HepG2 (cell line): Measurements from ENCODE around the gene AFF1. TPM values are rescaled to one million over a fixed set of nuclear protein-coding genes. Genes with fewer than 3 reads are reported as not detected.

Experiments used
- ATAC-seq: fragments of 200-7000 bp; cut with Tn5 transposase; 3 replicates; pipeline ENCODE4 v1.9.1; 2020; ENCODE audit warnings: mild to moderate bottlenecking, moderate library complexity
- BruUV-seq: library from RNA; stranded (reverse); fragments of 400-500 nt; replicated peaks from 2 replicates; lab custom pipeline; 2021; lab: Mats Ljungman, UMichigan
- CTCF ChIA-PET: fragments of 300-600 bp; formaldehyde crosslinking; extraction: SDS; loops from one replicate; lab custom pipeline; 2021; ENCODE audit warnings: low total read pairs, inconsistent platforms, low intra/inter-chr PET ratio; lab: Yijun Ruan, JAX
- POLR2A ChIA-PET: fragments of 350-600 bp; sonication (Branson Sonifier 250); formaldehyde crosslinking; loops from one replicate; lab custom pipeline; 2020; ENCODE audit warnings: antibody characterized with exemption, inconsistent platforms; lab: Yijun Ruan, JAX
- DNase-seq: peaks from one replicate; pipeline ENCODE4 v3.0.0-alpha.2; 2015; ENCODE audit warnings: low spot score
- FAIRE-seq: peaks from 3 replicates; lab custom pipeline; 2011; peaks lifted over from hg19 to GRCh38; lab: Jason Lieb, UNC
- H2AFZ ChIP-seq: one replicate; pipeline ENCODE4 v1.6.1; 2011; ENCODE audit warnings: low read length, inconsistent platforms
- H3K27ac ChIP-seq: fragments of 300-600 bp; 3 replicates; pipeline ENCODE4 v1.8.0; 2011; ENCODE audit warnings: mixed run types, mild to moderate bottlenecking, mixed read lengths, low read length, inconsistent platforms; ENCODE audit not compliant: insufficient read depth; ENCODE audit errors: extremely low read length
- H3K27me3 ChIP-seq, 2 experiments: fragments of 200-600 bp in 1 of 2; 2 replicates in 1 of 2; 3 replicates in 1 of 2; pipeline versions ENCODE4 v1.6.0 to v1.8.0; 2011; ENCODE audit warnings: low read length in 2 of 2, mild to moderate bottlenecking in 2 of 2, moderate library complexity in 2 of 2, inconsistent platforms in 1 of 2; ENCODE audit not compliant: insufficient read depth in 2 of 2, control insufficient read depth in 1 of 2
- H3K36me3 ChIP-seq, 2 experiments: fragments of 200-600 bp in 1 of 2; replicated peaks in 1 of 2; 2 replicates in 1 of 2; 3 replicates in 1 of 2; pipeline versions ENCODE4 v1.5.1 to v1.8.0; 2011; ENCODE audit warnings: low read length in 2 of 2, inconsistent platforms in 1 of 2; ENCODE audit not compliant: insufficient read depth in 2 of 2, control insufficient read depth in 1 of 2
- H3K4me1 ChIP-seq: 2 replicates; pipeline ENCODE4 v1.5.1; 2012; ENCODE audit warnings: low read length, inconsistent platforms; ENCODE audit not compliant: insufficient read depth
- H3K4me2 ChIP-seq: 2 replicates; pipeline ENCODE4 v1.6.0; 2011; ENCODE audit warnings: low read depth, low read length, inconsistent platforms
- H3K4me3 ChIP-seq, 3 experiments: fragments of 200-600 bp in 1 of 3; sonication (generic), shearing (Covaris generic) in 1 of 3; replicated peaks in 1 of 3; 2 replicates each; pipeline ENCODE4 v1.5.1; 2011 to 2016; ENCODE audit warnings: low read length in 3 of 3, inconsistent platforms in 2 of 3, low read depth in 2 of 3, mild to moderate bottlenecking in 2 of 3, control low read depth in 1 of 3, mixed read lengths in 1 of 3; ENCODE audit not compliant: insufficient read depth in 1 of 3
- H3K79me2 ChIP-seq: one replicate; pipeline ENCODE4 v1.6.1; 2011; ENCODE audit warnings: low read length, inconsistent platforms; ENCODE audit not compliant: insufficient read depth
- H3K9ac ChIP-seq: 2 replicates; pipeline ENCODE4 v1.6.0; 2011; ENCODE audit warnings: mild to moderate bottlenecking, low read depth, low read length, inconsistent platforms; ENCODE audit not compliant: insufficient read depth
- H3K9me3 ChIP-seq: 2 replicates; pipeline ENCODE4 v1.5.1; 2012; ENCODE audit warnings: mild to moderate bottlenecking, low read length
- H4K20me1 ChIP-seq: 2 replicates; pipeline ENCODE4 v1.6.0; 2011; ENCODE audit warnings: inconsistent platforms, mild to moderate bottlenecking, low read length, moderate library complexity; ENCODE audit not compliant: insufficient read depth
- NR2F1 ChIP-seq, 2 experiments: fragments of 450-650 bp in 1 of 2; formaldehyde crosslinking in 1 of 2; IDR thresholded peaks; 2 replicates each; pipeline versions ENCODE4 v1.5.0 to v1.6.1; 2016 to 2020; ENCODE audit warnings: mild to moderate bottlenecking in 1 of 2, missing compliant biosample characterization in 1 of 2, missing genetic modification reagents in 1 of 2, moderate library complexity in 1 of 2
- PAXIP1 ChIP-seq: sonication (generic); formaldehyde crosslinking; conservative IDR thresholded peaks from 2 replicates; pipeline ENCODE4 v1.4.0; 2020; ENCODE audit warnings: mild to moderate bottlenecking, missing genetic modification reagents, moderate library complexity
- TRIM24 ChIP-seq: sonication (generic); formaldehyde crosslinking; IDR thresholded peaks from 2 replicates; pipeline ENCODE4 v1.8.0; 2022; ENCODE audit warnings: mild to moderate bottlenecking, missing genetic modification reagents
- ZNF24 ChIP-seq: fragments of 450-650 bp; IDR thresholded peaks from 2 replicates; pipeline ENCODE4 v1.6.1; 2017; ENCODE audit warnings: antibody characterized with exemption, mild to moderate bottlenecking
- ZNF407 ChIP-seq: sonication (generic); formaldehyde crosslinking; IDR thresholded peaks from one replicate; pipeline ENCODE4 v1.5.1; 2020; ENCODE audit warnings: mild to moderate bottlenecking, missing genetic modification reagents; ENCODE audit errors: not compliant biosample characterization
- WGBS: methylation state at CpG from one replicate; pipeline ENCODE4 v1.1.6; 2017; ENCODE audit warnings: low lambda C conversion rate; 5-methylcytosine and 5-hydroxymethylcytosine counted together
- in situ Hi-C: cut with HindIII; loops from 2 replicates; pipeline ENCODE4 v1.10.0; 2017; ENCODE audit warnings: low pct_unique_long_range_greater_than_20kb; ENCODE audit not compliant: extremely low pct_ligation_motif_present
- intact Hi-C: fragments of 100-400 bp; cut with micrococcal nuclease; formaldehyde crosslinking; loops from one replicate; pipeline ENCODE4 v1.10.0; 2022; ENCODE audit not compliant: unreplicated experiment
- polyA plus RNA-seq, 8 experiments: library from polyadenylated mRNA; depleted of rRNA in 3 of 8; stranded (reverse) in 7 of 8; unstranded in 1 of 8; fragments of >200 nt; fragmentation: Illumina TruSeq in 4 of 8; extraction: Trizol in 4 of 8; gene quantifications; 2 replicates each; pipeline versions ENCODE4 v1.2.1 to v1.2.3, GENCODE V29; 2011 to 2016; ENCODE audit warnings: low read depth in 4 of 8, missing spikeins in 1 of 8, mixed read lengths in 1 of 8; ENCODE audit not compliant: insufficient read depth in 1 of 8
- total RNA-seq, 5 experiments: library from RNA; depleted of rRNA; stranded (reverse); fragments of >200 nt; fragmentation: Illumina TruSeq; extraction: Trizol; gene quantifications; 2 replicates each; pipeline ENCODE4 v1.2.3, GENCODE V29; 2016; ENCODE audit warnings: low read depth in 1 of 5

Gene AFF1
- total and polyA plus RNA-seq, 2 of the 13 experiments (the other 11 are each of a cell fraction or from before 2014, with no cell fraction given) = 15.5 to 15.9 TPM

- in situ Hi-C loops (no loop called here), intact Hi-C loops (no loop called here)
- Histone ChIP-seq H3K27ac (no peak overlapping the region), H2AFZ (no peak overlapping the region), H3K9ac (no peak overlapping the region), H3K4me3 (no peak overlapping the region), H3K36me3 (peaks cover 1 to 41% of the 10 kb centered on the region in 2 experiments), H3K79me2 (peaks cover 2% of the 10 kb centered on the region), H3K9me3 (no peaks in the 10 kb centered on the region), H3K27me3 (no peaks in the 10 kb centered on the region), H4K20me1 (peaks cover 20% of the 10 kb centered on the region), H3K4me2 (no peak overlapping the region), H3K4me1 (peaks cover 21% of the 10 kb centered on the region)
- 84% methylated on average over 1 of the region's 1 CpG for WGBS
- POLR2A ChIA-PET = no interaction called here
- FAIRE-seq (no peak), DNase-seq (no peak), ATAC-seq (no peak)
- BruUV-seq = no TSS peak
- no peak for TF ChIP-seq ZNF407 (CRISPR knock-in tag)
- TF ChIP-seq ZNF24 = no peak
- no peak for TF ChIP-seq NR2F1 (CRISPR knock-in tag; IDR thresholded peaks at IDR 0.05)
- TF ChIP-seq TRIM24 (CRISPR knock-in tag) = no peak
- TF ChIP-seq PAXIP1 (CRISPR knock-in tag) = no peak
- CTCF ChIA-PET = no interaction called here
These were observed 152.2 kb downstream of the AFF1 start for GRCh38 chr4:87087015-87087414.
